Stimulated activated naive CD4-positive, alpha-beta T cell treated with Interleukin-2 at 50 U/mL for 16 hours (primary cell): ENCODE data around the gene BCKDK.

Source experiments
- DNase-seq: peaks from one replicate; lab custom pipeline; 2025; lab: John Stamatoyannopoulos, UW

BCKDK gene

DNA sequence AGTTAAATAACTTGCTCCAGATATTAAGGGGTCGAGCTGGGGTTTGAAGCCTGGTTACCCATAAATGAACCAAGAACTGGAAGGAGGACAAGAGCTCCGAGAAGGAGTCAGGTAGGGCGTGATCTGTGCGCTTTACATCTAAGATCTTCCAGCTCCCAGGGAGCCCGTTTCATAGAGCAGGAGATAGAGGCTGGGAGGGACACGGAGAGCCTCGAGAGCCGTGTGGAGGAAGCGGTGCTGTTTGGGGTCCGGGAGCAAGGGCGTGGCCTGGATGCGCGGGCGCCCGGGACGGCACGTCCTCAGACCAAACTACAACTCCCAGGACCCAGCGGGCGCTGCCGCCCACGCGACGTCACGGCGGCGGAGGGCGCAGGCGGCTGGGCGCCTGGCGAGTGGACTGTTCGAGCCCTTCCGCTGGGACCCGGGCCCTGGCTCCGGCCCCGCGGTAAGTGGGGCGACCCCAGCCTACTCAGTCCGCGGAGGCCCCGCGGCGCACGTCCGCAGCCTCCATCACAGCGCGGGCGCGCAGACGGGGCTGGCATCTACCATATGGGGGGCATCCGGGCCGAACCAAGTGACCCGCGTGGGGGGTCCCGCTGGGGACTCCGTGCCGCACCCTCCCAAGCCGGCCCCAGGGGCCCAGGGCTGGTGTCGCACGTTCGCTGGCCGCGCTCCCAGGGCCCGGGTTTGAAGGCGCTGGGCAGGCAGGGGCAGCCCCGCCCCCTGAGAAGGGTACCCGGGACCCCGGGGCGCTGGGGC lies at the start of gene BCKDK:
Gene BCKDK (plus strand): TSS at position 352 of the 759 bp plus-strand sequence. CDS start 838 bp downstream, outside the sequence.
- peak; percentile 60 for DNase-seq

DNA sequence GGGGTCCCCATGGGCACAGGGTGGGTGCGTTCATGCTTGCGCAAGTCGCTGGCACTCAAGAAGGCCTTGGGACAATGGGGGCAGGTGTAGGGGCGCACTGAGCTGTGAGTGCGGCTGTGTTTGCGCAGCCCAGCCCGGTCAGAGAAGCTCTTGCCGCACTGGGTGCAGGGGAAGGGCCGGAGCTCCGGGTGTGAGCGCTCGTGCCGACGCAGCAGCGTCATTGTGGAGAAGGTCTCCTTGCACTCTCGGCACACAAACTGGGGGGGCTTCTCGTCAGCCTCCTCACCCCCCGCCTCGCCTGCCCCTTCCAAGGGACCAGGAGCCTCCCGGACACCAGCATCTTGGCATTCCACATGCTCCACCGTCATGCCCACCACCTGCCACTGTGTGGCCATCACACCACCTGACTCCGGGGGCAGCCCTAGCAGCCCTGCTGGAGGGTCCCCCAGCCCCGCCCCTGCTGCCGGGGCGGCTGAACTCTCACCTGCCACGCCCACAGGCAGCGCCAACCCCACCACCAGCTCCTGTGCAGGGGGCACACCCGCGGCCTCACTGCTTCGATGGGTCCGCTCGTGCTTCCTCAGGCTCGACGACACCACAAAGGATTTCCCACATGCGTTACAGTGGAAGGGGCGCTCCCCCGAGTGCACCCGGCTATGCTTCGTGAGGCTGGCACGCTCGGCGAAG lies 46.9 kb upstream of the BCKDK start:
- no peak for DNase-seq

DNA sequence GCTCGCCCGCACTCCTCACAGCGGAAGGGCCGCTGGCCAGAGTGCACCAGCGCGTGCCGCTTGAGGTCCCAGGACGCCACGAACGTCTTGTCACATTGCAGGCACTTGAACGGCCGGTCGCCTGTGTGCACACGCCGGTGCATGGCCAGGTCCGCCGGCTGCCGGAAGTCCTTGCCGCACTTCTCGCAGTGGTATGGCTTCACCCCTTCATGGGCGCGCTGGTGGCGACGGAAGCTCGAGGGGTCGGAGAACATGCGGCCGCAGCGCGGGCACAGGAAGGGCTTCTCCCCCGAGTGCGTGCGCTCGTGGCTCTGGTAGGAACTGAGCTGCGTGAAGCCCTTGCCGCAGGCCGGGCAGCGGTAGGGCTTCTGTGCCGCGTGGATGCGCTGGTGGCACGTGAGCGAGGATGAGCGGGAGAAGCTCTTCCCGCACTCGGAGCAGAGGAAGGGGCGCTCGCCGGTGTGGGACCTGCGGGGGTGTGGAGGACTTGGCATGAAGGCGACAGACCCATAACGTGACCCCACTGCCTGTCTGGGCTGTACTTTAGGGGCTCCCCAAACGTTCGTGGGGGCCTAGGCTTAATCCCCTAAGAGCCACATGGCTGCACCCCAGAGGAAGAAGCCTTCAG lies 46.3 kb upstream of the BCKDK start:
- no peak for DNase-seq

DNA sequence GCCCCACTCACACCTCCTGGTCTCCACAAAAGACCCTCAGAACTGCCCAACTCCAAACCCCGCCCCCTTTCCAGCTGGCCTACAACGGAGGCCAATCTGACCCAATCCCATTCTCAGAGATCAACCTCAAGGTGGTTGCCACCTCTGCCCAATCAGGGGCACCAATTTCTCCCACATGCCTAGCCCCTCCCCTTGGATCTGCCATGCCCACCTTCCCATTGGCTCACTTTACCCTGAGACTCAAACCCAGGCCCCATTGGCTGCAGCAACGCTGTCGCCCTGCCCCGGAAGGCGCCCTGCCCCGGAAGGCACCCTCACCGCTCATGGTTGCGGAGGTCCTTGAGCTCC lies 44.7 kb upstream of the BCKDK start:
- no peak for DNase-seq

DNA sequence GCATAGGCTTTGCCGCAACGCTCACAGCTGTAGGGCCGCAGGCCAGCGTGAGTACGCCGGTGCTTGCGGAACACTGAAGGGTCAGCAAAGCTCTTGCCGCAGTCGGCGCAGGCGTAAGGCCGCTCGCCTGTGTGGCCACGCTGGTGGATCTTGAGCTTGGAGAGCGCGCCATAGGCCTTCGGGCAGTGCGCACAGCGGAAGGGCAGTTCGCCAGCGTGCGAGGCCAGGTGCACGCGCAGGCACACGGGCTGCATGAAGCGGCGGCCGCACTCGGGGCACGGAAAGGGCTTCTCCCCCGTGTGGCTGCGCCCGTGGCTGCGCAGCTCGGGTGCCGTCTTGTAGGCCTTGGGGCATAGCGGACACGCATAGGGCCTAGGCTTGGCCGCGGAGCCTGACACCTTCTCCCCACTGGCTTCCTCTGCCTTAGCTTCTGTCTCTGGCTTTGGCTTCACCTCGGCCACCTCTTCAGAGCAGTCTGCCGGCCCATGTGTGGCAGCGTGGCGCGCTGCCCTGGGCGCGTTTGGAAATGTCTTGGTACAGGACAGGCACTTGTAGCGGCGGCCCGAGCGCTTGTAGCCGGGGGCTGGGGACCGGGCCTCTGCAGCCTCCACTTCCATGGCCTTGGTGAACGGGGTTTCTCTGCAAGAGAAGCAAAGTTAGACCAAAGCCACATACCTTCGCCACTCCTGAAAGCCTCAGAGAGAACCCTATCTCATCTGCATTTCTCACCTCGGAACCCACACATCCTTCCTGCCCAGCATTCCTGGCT lies 44.2 kb upstream of the BCKDK start:
- no peak for DNase-seq

DNA sequence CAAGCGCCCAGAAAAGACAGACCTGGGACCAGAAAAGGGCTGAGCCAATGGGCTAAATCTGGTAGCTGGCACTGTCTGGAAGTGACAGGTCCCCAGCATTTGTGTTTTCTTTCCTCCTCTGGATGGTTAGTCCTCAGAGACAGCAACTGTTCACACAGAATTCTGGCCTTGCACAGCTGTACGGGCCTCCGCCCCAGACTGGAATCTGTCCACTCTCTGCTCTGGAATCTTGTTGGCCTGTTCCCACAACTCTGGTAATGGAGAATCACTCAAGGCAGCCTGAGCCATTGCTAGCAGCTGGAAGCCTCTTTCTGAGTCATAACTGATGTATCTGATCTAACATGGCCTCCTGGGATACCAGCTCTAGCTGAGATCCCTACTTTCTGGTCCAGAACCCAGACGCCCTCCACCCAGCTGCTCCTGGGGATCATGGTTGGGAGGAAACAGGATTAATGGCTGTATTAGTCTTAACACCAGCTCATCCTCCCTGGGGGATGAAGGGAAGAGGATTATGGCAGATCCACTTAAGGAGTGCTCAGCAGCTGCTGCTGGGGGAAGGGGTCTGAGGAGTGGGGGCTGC lies 43.2 kb upstream of the BCKDK start:
- no peak for DNase-seq

DNA sequence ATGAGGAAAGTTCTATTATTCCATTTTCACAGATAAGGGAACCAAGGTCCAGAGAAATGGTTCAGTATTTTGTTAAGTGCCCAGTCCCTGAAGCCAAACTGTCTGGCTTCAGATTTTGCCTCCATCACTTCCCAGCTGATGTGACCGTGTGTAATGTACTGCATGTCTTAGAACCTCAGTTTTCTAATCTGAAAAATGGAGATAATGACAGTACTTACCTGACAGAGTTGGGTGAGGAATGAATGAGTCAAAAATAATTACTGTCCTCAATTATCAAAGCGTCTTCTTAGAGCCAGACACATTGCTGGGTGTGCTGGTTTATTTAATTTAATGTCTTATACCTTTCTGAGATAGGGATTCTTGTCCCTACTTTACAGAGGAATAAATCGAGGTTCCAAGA lies 40.8 kb upstream of the BCKDK start:
- DNase-seq, result no peak

DNA sequence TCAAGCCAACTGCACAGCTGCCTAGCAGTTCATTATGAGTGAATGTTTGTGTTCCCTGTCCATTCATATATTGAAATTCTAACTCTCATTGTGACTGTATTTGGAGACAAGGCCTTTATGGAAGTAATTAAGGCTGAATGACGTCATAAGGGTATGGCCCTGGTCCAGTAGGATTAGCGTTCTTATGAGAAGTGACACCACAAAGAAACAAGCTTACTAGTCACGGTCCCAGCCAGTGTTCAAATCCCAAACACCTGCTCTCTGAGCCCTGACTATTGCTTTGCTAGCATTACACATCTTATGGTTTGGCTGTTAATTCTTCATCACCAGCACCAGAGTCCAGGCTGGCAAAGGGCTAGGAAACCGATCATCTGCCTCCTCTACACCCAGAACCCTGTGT lies 36.3 kb upstream of the BCKDK start:
- DNase-seq, result no peak

DNA sequence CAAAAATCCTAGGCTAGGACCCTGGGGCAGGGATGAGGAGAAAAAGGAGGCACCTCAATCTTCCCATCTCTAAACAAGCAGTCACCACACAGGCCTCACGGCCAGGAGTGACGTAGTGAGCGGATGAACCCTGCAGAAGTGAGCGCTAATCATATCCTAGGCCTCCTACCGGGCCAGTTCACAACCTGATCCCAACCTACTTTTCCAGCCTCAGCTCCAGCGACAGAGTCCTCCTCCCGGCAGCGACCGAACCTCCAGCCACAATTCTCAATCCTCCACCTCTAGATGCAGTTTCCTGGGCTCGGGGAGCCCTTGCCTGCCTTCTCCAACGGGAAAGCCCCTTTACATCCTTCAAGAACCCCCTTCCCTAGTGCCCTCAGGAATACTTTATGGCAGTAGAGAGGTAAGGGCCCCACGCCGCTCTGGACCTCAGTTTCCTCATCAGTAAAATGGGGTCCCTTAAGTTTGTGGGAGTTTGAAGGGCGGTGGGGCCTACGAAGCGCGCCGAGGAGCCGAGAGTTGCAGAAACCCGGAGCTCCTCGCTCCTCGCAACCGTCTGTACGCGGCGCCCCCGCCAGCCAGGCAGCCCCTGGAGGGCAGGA lies 35.5 kb upstream of the BCKDK start:
- DNase-seq, result peak; percentile 43

DNA sequence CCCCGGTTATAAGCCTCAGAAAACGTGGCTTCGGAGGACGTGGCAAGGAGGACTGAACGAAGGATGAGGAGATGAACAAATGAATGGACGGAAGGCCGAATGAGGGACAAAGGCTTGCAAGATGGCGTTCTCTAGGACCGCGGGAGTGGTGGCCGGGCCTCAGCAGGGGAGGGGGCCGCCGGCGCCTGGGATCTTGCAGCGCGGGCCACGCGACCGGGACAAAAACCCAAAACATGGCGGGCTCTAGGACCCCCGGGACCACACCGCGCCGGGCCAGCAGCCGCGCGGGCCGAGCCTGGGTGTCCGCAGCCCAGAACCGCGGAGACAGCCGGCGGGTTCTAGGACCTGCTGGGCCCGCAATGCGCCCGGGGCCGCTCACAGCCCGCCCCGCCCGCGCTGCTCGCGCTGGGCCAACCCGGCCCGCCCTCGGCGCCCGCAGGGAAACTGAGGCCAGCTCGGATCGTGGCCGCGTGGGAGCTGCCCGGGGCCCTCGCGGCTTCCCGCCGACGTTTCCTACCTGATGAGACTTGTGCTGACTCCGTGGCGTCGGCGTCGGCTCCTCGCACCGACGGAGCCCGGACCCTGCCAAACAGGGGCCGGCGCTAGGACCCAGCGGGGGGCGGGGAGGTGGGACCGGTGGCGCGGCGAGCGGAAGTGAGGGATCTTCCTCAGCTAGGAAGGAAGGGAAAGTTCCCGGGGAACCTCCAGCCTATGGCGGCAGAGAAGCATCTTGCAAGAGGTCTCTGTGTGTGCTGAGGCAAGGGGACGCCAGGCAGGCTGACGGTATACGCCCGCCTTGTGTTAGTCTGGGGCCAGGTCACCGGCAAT lies 34.8 kb upstream of the BCKDK start:
- peak; percentile 89 for DNase-seq

DNA sequence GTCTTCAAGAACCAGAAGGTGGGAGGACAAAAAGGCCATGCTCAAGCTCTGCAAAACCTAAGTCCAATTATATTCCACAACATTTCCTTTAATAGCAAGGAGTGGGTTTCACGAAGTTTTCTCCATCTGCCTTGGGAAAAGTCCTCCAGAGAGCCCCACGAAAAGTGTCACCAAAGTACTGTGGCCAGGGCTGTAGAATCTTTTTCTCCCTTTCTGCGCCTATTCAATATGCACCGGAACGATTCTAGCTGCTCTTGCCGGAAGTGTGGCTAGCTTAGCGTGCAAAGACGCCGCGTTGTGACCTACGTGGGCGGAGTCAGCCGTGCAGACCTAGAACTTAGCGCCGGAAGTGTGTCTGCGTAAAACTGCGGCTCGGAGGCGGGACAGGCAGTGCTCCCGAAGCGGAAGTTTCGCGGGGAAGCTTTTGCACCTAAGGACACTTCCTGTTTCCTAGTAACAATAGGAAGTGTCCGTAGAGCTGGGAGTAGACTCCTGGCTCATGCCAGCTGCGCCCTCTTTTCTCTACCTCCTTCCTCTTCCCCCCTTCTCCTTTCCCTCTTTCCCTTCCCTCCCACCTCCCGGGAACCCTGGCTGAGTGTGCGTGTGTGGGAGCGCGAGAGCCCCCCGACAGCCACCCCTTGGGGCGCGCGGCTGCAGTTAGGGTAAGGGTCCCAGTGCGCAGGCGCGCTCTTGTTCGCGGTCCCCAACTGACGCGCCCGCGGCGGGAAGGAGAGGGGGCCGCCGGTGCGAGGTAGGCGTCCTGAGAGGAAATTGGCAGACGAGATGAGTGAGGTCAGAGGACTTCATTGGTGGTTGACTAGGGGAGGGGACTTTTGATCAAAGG lies 34.0 kb upstream of the BCKDK start, which contains the start of the genes ZNF646 and ZNF668:
Gene ZNF646 (plus strand): TSS at position 453 of the 844 bp plus-strand sequence. CDS start 1,903 bp downstream, outside the sequence.
Gene ZNF668 (minus strand): TSS at position 271 of the 844 bp plus-strand sequence. CDS start 9,781 bp downstream, outside the sequence.
- DNase-seq, result peak; percentile 99

DNA sequence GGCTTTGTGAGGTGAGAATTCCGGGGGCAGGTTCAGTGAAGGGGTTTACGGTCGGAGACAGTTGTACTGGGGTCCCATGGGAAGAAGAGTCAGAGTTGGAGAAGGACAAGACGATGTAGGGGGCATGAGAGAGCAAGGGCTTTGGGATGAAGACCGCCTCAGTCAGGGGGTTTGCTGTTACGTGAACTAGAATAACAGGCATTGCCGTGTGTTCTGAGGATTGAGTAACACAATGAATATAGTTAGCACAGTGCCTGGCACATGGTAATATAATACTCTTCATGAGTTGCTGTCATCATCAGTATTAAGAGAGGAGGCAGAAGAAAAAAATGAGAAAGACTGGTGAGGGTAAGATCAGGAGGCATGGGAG lies 33.4 kb upstream of the BCKDK start:
- no peak for DNase-seq

DNA sequence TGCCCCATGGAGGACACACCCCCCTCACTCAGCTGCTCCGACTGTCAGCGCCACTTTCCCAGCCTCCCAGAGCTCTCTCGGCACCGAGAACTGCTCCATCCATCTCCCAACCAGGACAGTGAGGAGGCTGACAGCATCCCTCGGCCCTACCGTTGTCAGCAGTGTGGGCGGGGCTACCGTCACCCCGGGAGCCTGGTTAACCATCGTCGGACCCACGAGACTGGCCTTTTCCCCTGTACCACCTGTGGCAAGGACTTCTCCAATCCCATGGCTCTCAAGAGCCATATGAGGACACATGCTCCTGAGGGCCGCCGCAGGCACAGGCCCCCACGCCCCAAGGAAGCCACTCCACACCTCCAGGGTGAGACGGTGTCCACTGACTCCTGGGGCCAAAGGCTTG lies 31.9 kb upstream of the BCKDK start:
- no peak for DNase-seq

DNA sequence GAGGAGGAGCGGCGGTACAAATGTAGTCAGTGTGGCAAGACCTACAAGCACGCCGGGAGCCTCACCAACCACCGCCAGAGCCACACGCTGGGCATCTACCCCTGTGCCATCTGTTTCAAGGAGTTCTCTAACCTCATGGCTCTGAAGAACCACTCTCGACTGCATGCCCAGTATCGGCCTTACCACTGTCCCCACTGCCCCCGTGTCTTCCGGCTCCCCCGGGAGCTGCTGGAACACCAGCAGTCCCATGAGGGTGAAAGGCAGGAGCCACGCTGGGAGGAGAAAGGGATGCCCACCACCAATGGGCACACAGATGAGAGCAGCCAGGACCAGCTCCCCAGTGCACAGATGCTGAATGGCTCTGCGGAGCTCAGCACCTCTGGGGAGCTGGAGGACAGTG lies 31.2 kb upstream of the BCKDK start:
- DNase-seq, result no peak

DNA sequence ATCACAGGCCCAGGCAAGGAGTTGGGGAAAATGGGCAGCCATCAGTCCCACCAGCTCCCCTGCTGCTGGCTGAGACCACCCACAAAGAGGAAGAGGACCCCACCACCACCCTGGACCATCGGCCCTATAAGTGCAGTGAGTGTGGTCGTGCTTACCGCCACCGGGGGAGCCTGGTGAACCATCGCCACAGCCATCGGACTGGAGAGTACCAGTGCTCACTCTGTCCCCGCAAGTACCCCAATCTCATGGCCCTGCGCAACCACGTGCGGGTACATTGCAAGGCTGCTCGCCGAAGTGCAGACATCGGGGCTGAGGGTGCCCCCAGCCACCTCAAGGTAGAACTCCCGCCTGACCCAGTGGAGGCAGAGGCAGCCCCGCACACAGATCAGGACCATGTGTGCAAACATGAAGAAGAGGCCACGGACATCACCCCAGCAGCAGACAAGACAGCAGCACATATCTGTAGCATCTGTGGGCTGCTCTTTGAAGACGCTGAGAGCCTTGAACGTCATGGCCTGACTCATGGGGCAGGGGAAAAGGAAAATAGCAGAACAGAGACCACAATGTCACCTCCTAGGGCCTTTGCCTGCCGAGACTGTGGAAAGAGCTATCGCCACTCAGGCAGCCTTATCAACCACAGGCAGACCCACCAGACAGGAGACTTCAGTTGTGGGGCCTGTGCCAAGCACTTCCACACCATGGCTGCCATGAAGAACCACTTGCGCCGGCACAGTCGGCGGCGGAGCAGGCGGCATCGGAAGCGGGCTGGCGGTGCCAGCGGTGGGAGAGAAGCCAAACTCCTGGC lies 30.4 kb upstream of the BCKDK start:
- no peak for DNase-seq

DNA sequence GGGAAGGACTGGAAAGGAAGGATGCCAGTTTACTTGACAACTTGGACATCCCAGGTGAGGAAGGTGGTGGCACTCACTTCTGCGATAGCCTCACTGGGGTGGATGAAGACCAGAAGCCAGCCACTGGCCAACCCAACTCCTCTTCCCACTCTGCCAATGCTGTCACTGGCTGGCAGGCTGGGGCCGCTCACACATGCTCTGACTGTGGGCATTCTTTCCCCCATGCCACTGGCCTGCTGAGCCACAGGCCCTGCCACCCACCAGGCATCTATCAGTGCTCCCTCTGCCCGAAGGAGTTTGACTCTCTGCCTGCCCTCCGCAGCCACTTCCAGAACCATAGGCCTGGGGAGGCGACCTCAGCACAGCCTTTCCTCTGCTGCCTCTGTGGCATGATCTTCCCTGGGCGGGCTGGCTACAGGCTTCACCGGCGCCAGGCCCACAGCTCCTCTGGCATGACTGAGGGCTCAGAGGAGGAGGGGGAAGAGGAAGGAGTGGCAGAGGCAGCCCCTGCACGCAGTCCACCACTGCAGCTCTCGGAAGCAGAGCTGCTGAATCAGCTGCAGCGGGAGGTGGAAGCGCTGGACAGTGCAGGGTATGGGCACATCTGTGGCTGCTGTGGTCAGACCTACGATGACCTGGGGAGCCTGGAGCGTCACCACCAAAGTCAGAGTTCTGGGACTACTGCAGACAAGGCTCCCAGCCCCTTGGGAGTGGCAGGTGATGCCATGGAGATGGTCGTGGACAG lies 29.4 kb upstream of the BCKDK start:
- DNase-seq, result no peak

DNA sequence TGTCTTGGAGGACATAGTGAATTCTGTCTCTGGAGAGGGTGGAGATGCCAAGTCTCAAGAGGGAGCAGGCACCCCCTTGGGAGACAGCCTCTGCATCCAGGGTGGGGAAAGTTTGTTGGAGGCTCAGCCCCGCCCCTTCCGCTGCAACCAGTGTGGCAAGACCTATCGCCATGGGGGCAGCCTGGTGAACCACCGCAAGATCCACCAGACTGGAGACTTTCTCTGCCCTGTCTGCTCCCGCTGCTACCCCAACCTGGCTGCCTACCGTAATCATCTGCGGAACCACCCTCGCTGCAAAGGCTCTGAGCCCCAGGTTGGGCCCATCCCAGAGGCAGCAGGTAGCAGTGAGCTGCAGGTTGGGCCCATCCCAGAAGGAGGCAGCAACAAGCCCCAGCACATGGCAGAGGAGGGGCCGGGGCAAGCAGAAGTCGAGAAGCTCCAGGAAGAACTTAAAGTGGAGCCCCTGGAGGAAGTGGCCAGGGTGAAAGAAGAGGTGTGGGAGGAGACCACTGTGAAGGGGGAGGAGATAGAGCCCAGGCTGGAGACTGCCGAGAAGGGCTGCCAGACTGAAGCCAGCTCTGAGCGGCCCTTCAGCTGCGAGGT lies 28.7 kb upstream of the BCKDK start:
- no peak for DNase-seq
